HL-60 (cell line): Measurements from ENCODE around the gene MPV17L2.

Experiments used
- DNase-seq, 2 experiments: peaks; one replicate each; pipeline ENCODE4 v3.0.0-alpha.2; 2010 to 2020; ENCODE audit warnings: low read depth in 1 of 2, low spot score in 1 of 2
- H3K27ac ChIP-seq: fragments of 250-450 bp; sonication (Bioruptor Pico); replicated peaks from 2 replicates; pipeline ENCODE4 v1.5.1; 2020; ENCODE audit warnings: mild to moderate bottlenecking, moderate library complexity
- H3K27me3 ChIP-seq: fragments of 250-450 bp; sonication (Bioruptor Pico); 2 replicates; pipeline ENCODE4 v1.5.1; 2021; ENCODE audit warnings: mild to moderate bottlenecking, moderate library complexity; ENCODE audit not compliant: insufficient read depth, poor library complexity, severe bottlenecking
- H3K4me3 ChIP-seq: replicated peaks from 2 replicates; pipeline ENCODE4 v1.5.1; 2011; ENCODE audit warnings: mild to moderate bottlenecking, control low read depth, low read length; ENCODE audit not compliant: insufficient read depth
- CTCF ChIP-seq: IDR thresholded peaks from one replicate; pipeline ENCODE4 v1.5.1; 2011; ENCODE audit warnings: low read length, control low read depth, inconsistent platforms; ENCODE audit not compliant: insufficient read depth
- GABPA ChIP-seq: IDR thresholded peaks from 2 replicates; pipeline ENCODE4 v1.6.1; 2012; ENCODE audit warnings: low read depth
- POLR2AphosphoS5 ChIP-seq: IDR thresholded peaks from 2 replicates; pipeline ENCODE4 v1.6.1; 2012; ENCODE audit warnings: low read depth
- REST ChIP-seq: IDR thresholded peaks from 2 replicates; pipeline ENCODE4 v1.6.1; 2012; ENCODE audit warnings: low read depth; ENCODE audit not compliant: insufficient replicate concordance
- SPI1 ChIP-seq: IDR thresholded peaks from 2 replicates; pipeline ENCODE4 v1.6.1; 2012; ENCODE audit warnings: low read depth, mild to moderate bottlenecking, borderline replicate concordance

The MPV17L2 gene

GRCh38 chr19:18165794-18166544 lies 27.0 kb upstream of the MPV17L2 start:
- TF ChIP-seq GABPA (no peak), POLR2AphosphoS5 (no peak), CTCF (no peak), SPI1 (no peak), REST (no peak)
- Histone ChIP-seq H3K27ac (no peak overlapping the region), H3K4me3 (no peak overlapping the region), H3K27me3 (no peaks in the 10 kb centered on the region)
- no peak for DNase-seq

- DNase-seq, result no peak
- H3K27me3 ChIP-seq, result no peaks in the 10 kb centered on the region
- no peak overlapping the region for H3K27ac ChIP-seq
- TF ChIP-seq CTCF (no peak), POLR2AphosphoS5 (no peak), GABPA (no peak), REST (no peak), SPI1 (no peak)
- H3K4me3 ChIP-seq, result no peak overlapping the region
Measured at GRCh38 chr19:18167011-18167410, 26.0 kb upstream of the MPV17L2 start.

GRCh38 chr19:18167975-18168645 lies 24.9 kb upstream of the MPV17L2 start:
- no peak overlapping the region for H3K27ac ChIP-seq
- H3K4me3 ChIP-seq, result no peak overlapping the region
- TF ChIP-seq REST (no peak), CTCF (peak; percentile 69)
- H3K27me3 ChIP-seq, result no peaks in the 10 kb centered on the region
- peak in 1 of 2 experiments; percentile 63 for DNase-seq
